Ascending aorta (tissue), 2 donors: ENCODE measurements around the gene GSN. TPM values are rescaled to one million over a fixed set of nuclear protein-coding genes. Genes with fewer than 3 reads are reported as not detected.
"Not testable (repeated sequence)": the region's sequence is repeated elsewhere in the genome, so short reads cannot be mapped to it uniquely, and the experiment has no call there.

Experiments
- DNase-seq, 2 donors: peaks; one replicate each; pipeline ENCODE4 v3.0.0-alpha.2; 2019; ENCODE audit warnings: low spot score in 2 of 2
- H3K27ac ChIP-seq, 2 donors: fragments of 200-600 bp; sonication (generic); one replicate each; pipeline ENCODE4 v1.5.1; 2016 to 2017; ENCODE audit warnings: mild to moderate bottlenecking in 1 of 2
- H3K27me3 ChIP-seq: fragments of 200-600 bp; sonication (generic); one replicate; pipeline ENCODE4 v1.5.1; 2017
- H3K36me3 ChIP-seq, 2 donors: fragments of 200-600 bp; sonication (generic); one replicate each; pipeline ENCODE4 v1.5.1; 2016
- H3K4me1 ChIP-seq, 2 donors: fragments of 200-600 bp; sonication (generic); one replicate each; pipeline ENCODE4 v1.5.1; 2016 to 2017; ENCODE audit warnings: mild to moderate bottlenecking in 1 of 2
- H3K4me3 ChIP-seq, 2 donors: fragments of 200-600 bp; sonication (generic); one replicate each; pipeline ENCODE4 v1.5.1; 2016 to 2017; ENCODE audit warnings: mild to moderate bottlenecking in 1 of 2
- H3K9me3 ChIP-seq, 2 donors: fragments of 200-600 bp; sonication (generic); one replicate each; pipeline ENCODE4 v1.5.1; 2016
- CTCF ChIP-seq, 3 experiments: fragments of 200-600 bp in 2 of 3; fragments of 450-650 bp in 1 of 3; sonication (generic) in 2 of 3; IDR thresholded peaks; one replicate each; pipeline ENCODE4 v1.5.1; 2016 to 2019; ENCODE audit warnings: antibody characterized with exemption in 3 of 3, mild to moderate bottlenecking in 1 of 3, moderate library complexity in 1 of 3
- intact Hi-C: fragments of 100-400 bp; cut with DNase I; formaldehyde crosslinking; loops from one replicate; pipeline ENCODE4 v1.15.1; 2023
- total RNA-seq: library from RNA; depleted of rRNA; stranded (reverse); fragments of >200 nt; gene quantifications from one replicate; pipeline ENCODE4 v1.1.0, GENCODE V29; 2016

Gene GSN
- total RNA-seq, 1 donor from 2014 or later: 3,012 TPM

DNA sequence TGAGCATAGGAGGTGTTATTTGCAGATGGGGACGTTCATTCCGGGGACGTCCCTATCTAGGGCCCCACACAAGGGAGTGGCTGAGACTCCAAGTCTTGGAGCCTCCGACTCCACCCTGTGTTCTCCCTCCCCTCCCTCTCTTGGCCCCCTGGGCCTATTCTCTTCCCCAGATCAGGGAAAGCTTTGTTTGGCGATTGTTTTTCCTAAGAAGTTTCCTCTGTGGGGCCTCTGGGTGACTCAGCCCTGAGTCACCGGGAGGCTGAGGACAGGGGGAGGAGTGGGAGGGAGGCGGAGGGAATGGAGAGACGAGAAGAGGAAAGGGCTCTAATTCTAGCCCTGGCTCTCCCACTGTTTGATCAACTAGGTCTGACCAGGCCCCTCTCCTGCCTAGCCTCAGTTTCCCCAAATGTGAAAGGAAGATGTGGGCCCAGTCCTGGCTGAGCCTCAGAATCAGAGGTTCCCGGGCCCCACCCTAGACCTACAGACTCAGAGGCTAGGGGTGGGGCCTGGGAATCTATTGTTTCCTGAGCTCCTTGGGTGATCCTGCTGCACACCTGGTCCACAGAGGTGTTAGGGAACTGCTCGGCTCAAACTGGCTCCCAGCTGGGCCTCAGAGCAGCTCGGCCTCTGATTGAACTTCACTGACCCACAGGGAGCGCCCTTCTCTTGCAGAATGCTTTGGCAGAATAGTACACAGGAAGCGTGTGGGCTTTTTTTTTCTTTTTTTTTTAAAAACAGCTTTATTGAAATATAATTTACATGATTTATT, 19.2 kb downstream of the GSN start:
- Histone ChIP-seq H3K9me3 (no peaks in the 10 kb centered on the region), H3K27me3 (no peaks in the 10 kb centered on the region), H3K4me1 (peaks cover 66 to 91% of the 10 kb centered on the region in 2 donors), H3K4me3 (peak overlapping the region; percentile 24 to 38), H3K36me3 (peaks cover 14 to 18% of the 10 kb centered on the region in 2 donors), H3K27ac (peak overlapping the region; percentile 98 to 99)
- peak; percentile 56 to 95 for DNase-seq
- peak in 2 of 3 experiments; percentile 28 to 29 for TF ChIP-seq CTCF (IDR thresholded peaks at IDR 0.05)
- intact Hi-C loops: loop anchor here (2.0 to 10.0 kb wide), 4 partner anchors 18 to 352 kb away; partner anchors contain the start of gene GSN

- no peak for DNase-seq
- Histone ChIP-seq H3K4me3 (peak overlapping the region in 1 of 2 donors; percentile 22), H3K27me3 (no peaks in the 10 kb centered on the region), H3K9me3 (no peaks in the 10 kb centered on the region), H3K4me1 (peaks cover 55 to 88% of the 10 kb centered on the region in 2 donors), H3K36me3 (peaks cover 18% of the 10 kb centered on the region in 2 donors), H3K27ac (peak overlapping the region; percentile 98 to 99)
- intact Hi-C loops: loop anchor here (10.0 kb wide), 1 partner anchor 354 kb away; no protein-coding TSS in a partner anchor
- TF ChIP-seq CTCF (IDR thresholded peaks at IDR 0.05): no peak
Observed at GRCh38 chr9:121288673-121289025, 20.7 kb downstream of the GSN start.

GRCh38 chr9:121289026-121289771, 21.2 kb downstream of the GSN start:
- Histone ChIP-seq H3K4me1 (peaks cover 54 to 88% of the 10 kb centered on the region in 2 donors), H3K4me3 (peak overlapping the region; percentile 22 to 45), H3K9me3 (no peaks in the 10 kb centered on the region), H3K27ac (peak overlapping the region; percentile 98 to 99), H3K36me3 (peaks cover 18% of the 10 kb centered on the region in 2 donors), H3K27me3 (no peaks in the 10 kb centered on the region)
- peak in 1 of 2 donors; percentile 87 for DNase-seq
- TF ChIP-seq CTCF (IDR thresholded peaks at IDR 0.05): no peak
- intact Hi-C loops: loop anchor here (10.0 kb wide), 1 partner anchor 354 kb away; no protein-coding TSS in a partner anchor

DNA sequence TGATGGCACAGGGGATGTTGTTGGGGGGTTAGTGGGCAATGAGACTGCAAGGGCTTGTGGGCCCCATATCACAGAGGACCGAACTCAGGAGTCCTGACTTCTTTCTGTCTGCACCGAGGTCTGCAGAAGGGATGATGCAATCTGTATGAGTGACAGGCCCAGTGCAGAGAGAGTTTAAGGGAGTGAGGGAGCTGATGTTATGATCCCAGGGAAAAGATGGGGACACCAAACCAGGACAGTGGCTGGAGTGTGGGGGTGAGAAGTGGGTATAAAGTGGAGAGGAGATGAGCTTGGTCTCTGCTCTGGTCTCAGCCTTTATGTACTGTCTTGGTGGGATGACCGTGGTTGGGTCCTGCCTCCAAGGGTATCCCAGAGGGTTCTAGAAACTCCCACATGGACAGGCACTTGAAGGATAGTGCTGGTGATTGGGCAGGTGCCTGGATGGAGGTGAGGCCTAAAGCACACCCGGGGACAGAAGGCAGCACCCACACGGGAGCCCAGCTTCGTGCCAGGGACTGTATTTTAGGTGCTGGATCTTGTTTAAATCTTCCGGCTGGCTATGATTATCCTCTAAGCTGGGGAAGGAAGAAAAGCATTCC, 21.9 kb downstream of the GSN start:
- H3K4me1 ChIP-seq: peaks cover 50 to 88% of the 10 kb centered on the region in 2 donors
- H3K4me3 ChIP-seq: peak overlapping the region; percentile 22 to 45

GRCh38 chr9:121291536-121291935, 23.6 kb downstream of the GSN start:
- DNase-seq, intact Hi-C loops, H3K27me3 ChIP-seq, H3K9me3 ChIP-seq, H3K4me3 ChIP-seq: not testable (repeated sequence)
- Histone ChIP-seq H3K36me3 (peaks cover 12 to 19% of the 10 kb centered on the region in 2 donors), H3K4me1 (peaks cover 49 to 89% of the 10 kb centered on the region in 2 donors), H3K27ac (peak overlapping the region; percentile 92 to 99)

More for the DNA sequence above, 21.9 kb downstream of the GSN start:
- no peak for DNase-seq
- H3K27me3 ChIP-seq: no peaks in the 10 kb centered on the region
- TF ChIP-seq CTCF (IDR thresholded peaks at IDR 0.05): no peak
- intact Hi-C loops: loop anchor here (10.0 kb wide), 1 partner anchor 355 kb away; no protein-coding TSS in a partner anchor
- H3K9me3 ChIP-seq: no peaks in the 10 kb centered on the region
- peak overlapping the region; percentile 98 to 99 for H3K27ac ChIP-seq
- peaks cover 12 to 13% of the 10 kb centered on the region in 2 donors for H3K36me3 ChIP-seq
